Lung (tissue), 12 donors: Measurements from ENCODE around the gene ZBTB45. TPM values are rescaled to one million over a fixed set of nuclear protein-coding genes. Genes with fewer than 3 reads are reported as not detected.

Experiments
- ATAC-seq: fragments of 200-7000 bp; cut with Tn5 transposase; one replicate; pipeline ENCODE4 v1.9.1; 2020; ENCODE audit warnings: moderate number of reproducible peaks; ENCODE audit not compliant: insufficient read depth, low FRiP score
- DNase-seq, 3 donors: peaks; one replicate each; pipeline ENCODE4 v3.0.0-alpha.2; 2013 to 2017
- H3K27ac ChIP-seq, 2 donors: one replicate each; pipeline ENCODE4 v1.5.1; 2013; ENCODE audit warnings: mild to moderate bottlenecking in 2 of 2, moderate library complexity in 2 of 2, control low read depth in 1 of 2, inconsistent platforms in 1 of 2, low read depth in 1 of 2, low read length in 1 of 2
- H3K27me3 ChIP-seq, 3 donors: one replicate each; pipeline ENCODE4 v1.5.1; 2013; ENCODE audit warnings: low read length in 2 of 3; ENCODE audit not compliant: control insufficient read depth in 3 of 3, insufficient read depth in 3 of 3
- H3K36me3 ChIP-seq, 4 donors: one replicate each; pipeline ENCODE4 v1.5.1; 2013; ENCODE audit warnings: low read length in 4 of 4, mild to moderate bottlenecking in 1 of 4, moderate library complexity in 1 of 4; ENCODE audit not compliant: control insufficient read depth in 4 of 4, insufficient read depth in 4 of 4
- H3K4me1 ChIP-seq, 5 donors: one replicate each; pipeline ENCODE4 v1.5.1; 2013; ENCODE audit warnings: low read length in 5 of 5, mild to moderate bottlenecking in 2 of 5, moderate library complexity in 1 of 5; ENCODE audit not compliant: control insufficient read depth in 5 of 5, insufficient read depth in 5 of 5
- H3K4me3 ChIP-seq: one replicate; pipeline ENCODE4 v1.5.1; 2013; ENCODE audit warnings: mild to moderate bottlenecking, control low read depth, moderate library complexity
- H3K9ac ChIP-seq, 2 donors: one replicate each; pipeline ENCODE4 v1.5.1; 2013; ENCODE audit warnings: low read length in 2 of 2, control low read depth in 1 of 2; ENCODE audit not compliant: insufficient read depth in 1 of 2
- H3K9me3 ChIP-seq, 4 donors: one replicate each; pipeline ENCODE4 v1.5.1; 2013; ENCODE audit warnings: low read length in 3 of 4, mild to moderate bottlenecking in 1 of 4, moderate library complexity in 1 of 4; ENCODE audit not compliant: control insufficient read depth in 4 of 4, insufficient read depth in 3 of 4
- WGBS, 2 donors: extraction: QIAGEN DNeasy Blood & Tissue Kit; methylation state at CpG; one replicate each; pipeline ENCODE4 v1.1.7; 2013; 5-methylcytosine and 5-hydroxymethylcytosine counted together
- polyA plus RNA-seq, 2 donors: library from polyadenylated mRNA; stranded (reverse); fragments of 200-250 nt; gene quantifications; one replicate each; pipeline ENCODE4 v1.2.1, GENCODE V29; 2013
- total RNA-seq, 2 donors: library from RNA; depleted of rRNA in 1 of 2; stranded (reverse); fragments of >200 nt in 1 of 2; gene quantifications; one replicate each; pipeline ENCODE4 v1.2.1, GENCODE V29; 2014 to 2021
- TF ChIP-seq, protein P1 (sequence below): IDR thresholded peaks from 2 replicates; pipeline ENCODE4 v1.5.1; 2012; ENCODE audit warnings: mild to moderate bottlenecking; ENCODE audit errors: control extremely low read depth, extremely low read depth
- donor health status: control.
- donor health status: control.
- donor health status: Bipolar disorder and iron deficiency.
- donor health status: healthy.
- donor health status: DM: yes; HTN: yes; CAD: no.

The ZBTB45 gene
- total and polyA plus RNA-seq, 4 donors, result 6.0 to 20.2 (median 8.6) TPM

DNA sequence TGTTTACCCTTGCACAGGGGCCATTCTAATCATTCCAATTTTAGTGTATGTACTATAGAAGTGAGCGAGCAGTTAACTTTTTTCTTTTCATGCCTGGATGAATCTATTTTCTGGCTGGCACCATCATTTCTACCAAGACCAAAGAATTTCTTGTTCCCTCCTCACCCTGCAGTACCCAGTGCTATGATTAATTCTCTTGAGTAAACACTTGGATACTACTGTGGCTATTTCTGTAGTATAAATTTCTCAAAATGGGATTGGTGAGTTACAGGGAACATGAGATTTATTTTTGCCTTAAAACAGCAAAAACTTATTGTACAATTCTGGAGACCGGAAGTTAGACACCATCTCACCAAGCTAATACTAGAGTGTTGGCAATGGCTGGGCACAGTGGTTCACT lies 35.8 kb downstream of the ZBTB45 start:
- Histone ChIP-seq H3K27ac (no peak overlapping the region), H3K36me3 (peaks cover 0 to 21% (median 3%) of the 10 kb centered on the region in 4 donors)
- ATAC-seq, result no peak

DNA sequence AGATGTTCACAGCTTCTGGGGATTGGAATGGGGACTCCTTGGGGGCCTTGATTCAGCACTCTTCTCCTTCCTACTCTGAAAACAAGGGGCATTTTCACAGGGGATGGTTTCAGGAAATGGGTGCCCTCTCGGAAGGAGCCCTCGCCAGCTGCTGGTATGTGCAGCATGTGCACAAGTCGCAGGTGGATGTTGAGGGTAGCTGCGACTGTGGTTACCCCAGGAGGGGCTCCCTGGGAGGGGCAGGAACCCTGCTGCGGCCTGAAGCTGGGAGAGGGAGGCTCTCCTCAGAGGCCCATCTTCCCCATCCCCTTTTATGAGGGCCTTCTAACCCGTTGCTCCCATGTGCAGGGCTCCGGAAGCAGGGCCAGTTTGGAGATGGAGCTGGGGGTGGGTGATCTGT lies 37.2 kb downstream of the ZBTB45 start:
- 88 to 89% methylated on average over 7 of the region's 7 CpGs for WGBS, 2 donors
- H3K9me3 ChIP-seq, result no peaks in the 10 kb centered on the region
- H3K27ac ChIP-seq, result no peak overlapping the region
- ATAC-seq, result no peak
- no peaks in the 10 kb centered on the region for H3K27me3 ChIP-seq
- no peak for DNase-seq
- no peak overlapping the region for H3K4me3 ChIP-seq
- TF ChIP-seq, protein P1, sequence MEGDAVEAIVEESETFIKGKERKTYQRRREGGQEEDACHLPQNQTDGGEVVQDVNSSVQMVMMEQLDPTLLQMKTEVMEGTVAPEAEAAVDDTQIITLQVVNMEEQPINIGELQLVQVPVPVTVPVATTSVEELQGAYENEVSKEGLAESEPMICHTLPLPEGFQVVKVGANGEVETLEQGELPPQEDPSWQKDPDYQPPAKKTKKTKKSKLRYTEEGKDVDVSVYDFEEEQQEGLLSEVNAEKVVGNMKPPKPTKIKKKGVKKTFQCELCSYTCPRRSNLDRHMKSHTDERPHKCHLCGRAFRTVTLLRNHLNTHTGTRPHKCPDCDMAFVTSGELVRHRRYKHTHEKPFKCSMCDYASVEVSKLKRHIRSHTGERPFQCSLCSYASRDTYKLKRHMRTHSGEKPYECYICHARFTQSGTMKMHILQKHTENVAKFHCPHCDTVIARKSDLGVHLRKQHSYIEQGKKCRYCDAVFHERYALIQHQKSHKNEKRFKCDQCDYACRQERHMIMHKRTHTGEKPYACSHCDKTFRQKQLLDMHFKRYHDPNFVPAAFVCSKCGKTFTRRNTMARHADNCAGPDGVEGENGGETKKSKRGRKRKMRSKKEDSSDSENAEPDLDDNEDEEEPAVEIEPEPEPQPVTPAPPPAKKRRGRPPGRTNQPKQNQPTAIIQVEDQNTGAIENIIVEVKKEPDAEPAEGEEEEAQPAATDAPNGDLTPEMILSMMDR, result no peak
- peaks cover 0 to under 1% (median 0%) of the 10 kb centered on the region in 5 donors for H3K4me1 ChIP-seq
- no peak overlapping the region for H3K9ac ChIP-seq
- peaks cover 0 to 21% (median 4%) of the 10 kb centered on the region in 4 donors for H3K36me3 ChIP-seq

More for the DNA sequence above, 35.8 kb downstream of the ZBTB45 start:
- Histone ChIP-seq H3K4me1 (no peaks in the 10 kb centered on the region), H3K9me3 (no peaks in the 10 kb centered on the region), H3K9ac (no peak overlapping the region), H3K4me3 (no peak overlapping the region), H3K27me3 (no peaks in the 10 kb centered on the region)
- WGBS, 2 donors, result 84 to 86% methylated on average over 2 of the region's 2 CpGs
- DNase-seq, result no peak
- TF ChIP-seq, protein P1, result no peak

DNA sequence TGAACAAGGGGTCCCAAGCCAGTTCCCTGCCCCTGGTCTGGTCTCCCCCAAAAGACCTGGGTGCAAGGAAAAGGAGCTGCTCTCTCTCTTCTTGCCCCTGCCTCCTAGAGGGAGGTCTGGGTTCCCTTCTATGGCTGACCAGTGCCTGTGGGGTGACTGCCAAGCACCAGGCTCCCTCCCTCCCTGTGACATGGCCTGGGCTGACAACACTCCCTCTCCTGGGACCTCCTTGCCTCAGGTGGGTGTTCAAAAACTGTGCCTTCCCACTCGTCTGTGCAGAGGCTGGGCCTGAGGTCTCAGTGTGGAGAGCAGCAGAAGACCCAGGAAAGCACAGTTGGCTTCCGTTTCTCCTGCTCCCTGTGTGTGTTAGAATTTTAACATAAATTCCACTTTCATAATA lies 38.8 kb downstream of the ZBTB45 start:
- 79 to 91% methylated on average over 2 of the region's 2 CpGs for WGBS, 2 donors
- DNase-seq, result no peak
- ATAC-seq, result no peak
- Histone ChIP-seq H3K36me3 (peaks cover 0 to 21% (median 4%) of the 10 kb centered on the region in 4 donors), H3K4me3 (no peak overlapping the region), H3K9ac (no peak overlapping the region), H3K27me3 (no peaks in the 10 kb centered on the region), H3K4me1 (peaks cover 0 to 9% (median 5%) of the 10 kb centered on the region in 5 donors), H3K9me3 (no peaks in the 10 kb centered on the region), H3K27ac (no peak overlapping the region)
- TF ChIP-seq, protein P1, result no peak

DNA sequence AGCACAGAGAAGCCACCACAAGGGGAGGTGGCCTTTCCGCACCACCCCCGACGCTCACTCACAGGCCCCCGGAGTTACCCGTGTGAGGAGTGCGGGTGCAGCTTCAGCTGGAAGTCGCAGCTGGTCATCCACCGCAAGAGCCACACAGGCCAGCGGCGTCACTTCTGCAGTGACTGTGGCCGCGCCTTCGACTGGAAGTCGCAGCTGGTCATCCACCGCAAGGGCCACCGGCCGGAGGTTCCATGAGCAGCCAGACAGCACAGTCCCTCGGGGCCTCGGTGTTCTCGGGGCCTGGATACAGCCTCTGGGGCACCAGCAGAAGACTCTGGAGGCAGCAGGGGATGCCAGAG lies 39.2 kb downstream of the ZBTB45 start:
- Histone ChIP-seq H3K4me3 (no peak overlapping the region), H3K36me3 (peaks cover 0 to 21% (median 4%) of the 10 kb centered on the region in 4 donors), H3K9ac (no peak overlapping the region), H3K27ac (no peak overlapping the region), H3K9me3 (no peaks in the 10 kb centered on the region), H3K4me1 (peaks cover 0 to 10% (median 5%) of the 10 kb centered on the region in 5 donors), H3K27me3 (no peaks in the 10 kb centered on the region)
- DNase-seq (no peak), ATAC-seq (no peak)
- TF ChIP-seq, protein P1, result no peak
- WGBS, 2 donors, result 93 to 95% methylated on average over 20 of the region's 20 CpGs
